ENCODE data around the gene C4orf50.

DNA sequence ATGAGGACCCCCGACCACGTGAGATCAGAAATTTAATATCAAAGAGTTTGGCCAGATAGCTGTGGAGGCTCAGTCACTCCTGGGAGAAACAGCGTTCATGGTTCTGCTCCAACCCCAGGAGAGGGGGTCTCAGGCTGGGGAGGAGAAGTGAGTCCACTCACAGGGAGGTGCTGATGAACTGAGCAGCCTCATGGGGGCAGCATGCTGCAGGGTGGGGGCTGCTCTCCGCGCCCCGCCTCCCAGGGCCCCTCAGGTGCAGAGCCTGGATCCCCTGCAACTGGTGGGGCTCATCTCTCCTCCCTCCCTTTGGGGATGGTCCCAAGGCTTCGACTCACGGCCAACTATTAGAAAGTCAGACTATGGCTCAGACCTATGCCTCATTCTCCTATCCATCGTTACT is 26.6 kb upstream of the C4orf50 start:
- TF ChIP-seq POLR2A (IDR thresholded peaks at IDR 0.05; ENCODE audit: low read length), result no peak
- TF ChIP-seq GATA1 (IDR thresholded peaks at IDR 0.05; ENCODE audit: low read depth, low read length), result no peak

Data from erythroblast (primary cell).